ENCODE measurements around the gene C8G.

Gene C8G

GRCh38 chr9:136982232-136983051 is 37.4 kb downstream of the C8G start, which contains the start of gene LCNL1:
LCNL1 (plus strand) TSS chr9:136982993; CDS start chr9:136983587, 594 bp downstream.
- H3K27ac ChIP-seq: no peak within 1 kb of the TSS
- TF ChIP-seq CTCF (IDR thresholded peaks at IDR 0.05) (no peak), ZFX (IDR thresholded peaks at IDR 0.05; ENCODE audit: borderline replicate concordance) (no peak)

GRCh38 chr9:136983167-136983566 is 38.1 kb downstream of the C8G start:
- no peak overlapping the region for H3K27ac ChIP-seq
- TF ChIP-seq ZFX (IDR thresholded peaks at IDR 0.05; ENCODE audit: borderline replicate concordance) (no peak), CTCF (IDR thresholded peaks at IDR 0.05) (no peak)

GRCh38 chr9:136983656-136984314 is 38.7 kb downstream of the C8G start:
- no peak overlapping the region for H3K27ac ChIP-seq
- no peak for TF ChIP-seq ZFX (IDR thresholded peaks at IDR 0.05; ENCODE audit: borderline replicate concordance)
- TF ChIP-seq CTCF (IDR thresholded peaks at IDR 0.05): no peak

GRCh38 chr9:136984464-136985026 is 39.5 kb downstream of the C8G start:
- TF ChIP-seq ZFX (IDR thresholded peaks at IDR 0.05; ENCODE audit: borderline replicate concordance): no peak
- no peak for TF ChIP-seq CTCF (IDR thresholded peaks at IDR 0.05)
- no peak overlapping the region for H3K27ac ChIP-seq

GRCh38 chr9:136985027-136985602 is 40.1 kb downstream of the C8G start:
- no peak for TF ChIP-seq ZFX (IDR thresholded peaks at IDR 0.05; ENCODE audit: borderline replicate concordance)
- no peak for TF ChIP-seq CTCF (IDR thresholded peaks at IDR 0.05)
- H3K27ac ChIP-seq: no peak overlapping the region

GRCh38 chr9:136985853-136986252 is 40.8 kb downstream of the C8G start:
- H3K27ac ChIP-seq: no peak overlapping the region
- TF ChIP-seq ZFX (IDR thresholded peaks at IDR 0.05; ENCODE audit: borderline replicate concordance) (no peak), CTCF (IDR thresholded peaks at IDR 0.05) (no peak)

Measured in 22Rv1 (cell line).